ENCODE measurements around the gene TMEM14B.
"Not testable (repeated sequence)": the region's sequence is repeated elsewhere in the genome, so short reads cannot be mapped to it uniquely, and the experiment has no call there.

TMEM14B gene

GRCh38 chr6:10747251-10747972, at the start of gene TMEM14B:
TMEM14B (plus strand) TSS chr6:10747805; CDS start chr6:10749246, 1,441 bp downstream.
- peak; percentile 98 for DNase-seq

DNA sequence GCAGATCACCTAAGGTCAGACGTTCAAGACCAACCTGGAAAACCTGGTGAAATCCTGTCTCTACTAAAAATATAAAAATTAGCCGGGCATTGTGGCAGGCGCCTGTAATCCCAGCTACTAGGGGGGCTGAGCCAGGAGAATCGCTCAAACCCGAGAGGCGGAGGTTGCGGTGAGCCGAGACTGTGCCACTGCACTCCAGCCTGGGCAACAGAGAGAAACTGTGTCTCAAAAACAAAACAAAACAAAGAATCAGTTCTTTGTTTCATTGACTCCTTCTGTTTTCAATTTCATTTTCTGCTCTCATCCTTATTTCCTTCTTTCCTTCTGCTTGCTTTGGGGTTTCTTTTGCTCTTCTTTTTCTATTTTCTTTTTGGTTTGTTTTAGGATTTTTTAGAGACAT, 33.6 kb upstream of the TMEM14B start:
- no peak for DNase-seq

DNA sequence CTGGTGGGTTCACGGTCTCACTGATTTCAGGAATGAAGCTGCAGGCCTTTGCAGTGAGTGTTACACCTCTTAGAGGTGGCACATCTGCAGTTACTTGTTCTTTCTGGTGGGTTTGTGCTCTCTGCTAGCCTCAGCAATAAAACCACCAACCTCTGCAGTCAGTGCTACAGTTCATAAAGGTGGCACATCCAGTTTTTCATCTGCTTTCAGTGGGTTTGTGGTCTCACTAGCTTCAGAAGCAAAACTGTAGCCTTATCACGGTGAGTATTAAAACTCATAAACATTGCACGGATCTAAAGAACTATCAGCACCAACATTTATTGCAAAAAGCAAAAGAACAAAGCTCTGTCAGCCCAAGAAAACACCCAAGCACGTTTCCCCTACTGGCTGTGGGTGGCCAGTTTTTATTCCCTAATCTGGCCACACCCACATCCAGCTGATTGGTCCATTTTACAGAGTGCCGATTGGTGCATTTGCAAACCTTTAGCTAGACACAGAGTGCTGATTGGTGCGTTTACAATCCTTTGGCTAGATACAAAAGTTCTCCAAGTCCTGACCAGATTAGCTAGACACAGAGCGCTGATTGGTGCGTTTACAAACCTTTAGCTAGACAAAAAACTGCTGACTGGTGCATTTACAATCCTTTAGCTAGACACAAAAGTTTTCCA, 28.2 kb upstream of the TMEM14B start:
- DNase-seq: peak; percentile 57

GRCh38 chr6:10719964-10720264, 27.7 kb upstream of the TMEM14B start:
- DNase-seq: no peak

DNA sequence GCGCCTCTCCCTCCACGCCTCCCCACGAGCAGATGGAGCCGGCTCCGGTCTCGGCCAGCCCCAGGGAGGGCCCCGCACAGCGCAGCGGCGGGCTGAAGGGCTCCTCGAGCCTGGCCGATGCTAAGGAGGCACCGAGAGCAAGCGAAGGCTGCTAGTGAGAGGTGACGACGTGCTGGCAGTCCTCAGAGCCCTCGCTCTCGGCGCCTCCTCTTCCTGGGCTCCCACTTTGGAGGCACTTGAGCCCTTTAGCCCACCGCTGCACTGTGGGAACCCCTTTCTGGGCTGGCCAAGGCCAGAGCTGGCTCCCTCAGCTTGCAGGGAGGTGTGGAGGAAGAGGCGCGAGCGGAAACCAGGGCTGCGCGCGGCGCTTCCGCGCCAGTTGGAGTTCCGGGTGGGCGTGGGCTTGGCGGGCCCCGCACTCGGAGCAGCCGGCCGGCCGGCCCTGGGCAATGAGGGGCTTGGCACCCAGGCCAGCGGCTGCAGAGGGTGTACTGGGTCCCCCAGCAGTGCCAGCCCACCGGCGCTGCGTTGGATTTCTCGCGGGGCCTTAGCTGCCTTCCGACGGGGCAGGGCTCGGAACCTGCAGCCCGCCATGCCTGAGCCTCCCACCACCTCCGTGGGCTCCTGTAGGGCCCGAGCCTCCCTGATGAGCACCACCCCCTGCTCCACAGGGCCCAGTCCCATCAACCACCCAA, 27.2 kb upstream of the TMEM14B start:
- peak; percentile 50 for DNase-seq

DNA sequence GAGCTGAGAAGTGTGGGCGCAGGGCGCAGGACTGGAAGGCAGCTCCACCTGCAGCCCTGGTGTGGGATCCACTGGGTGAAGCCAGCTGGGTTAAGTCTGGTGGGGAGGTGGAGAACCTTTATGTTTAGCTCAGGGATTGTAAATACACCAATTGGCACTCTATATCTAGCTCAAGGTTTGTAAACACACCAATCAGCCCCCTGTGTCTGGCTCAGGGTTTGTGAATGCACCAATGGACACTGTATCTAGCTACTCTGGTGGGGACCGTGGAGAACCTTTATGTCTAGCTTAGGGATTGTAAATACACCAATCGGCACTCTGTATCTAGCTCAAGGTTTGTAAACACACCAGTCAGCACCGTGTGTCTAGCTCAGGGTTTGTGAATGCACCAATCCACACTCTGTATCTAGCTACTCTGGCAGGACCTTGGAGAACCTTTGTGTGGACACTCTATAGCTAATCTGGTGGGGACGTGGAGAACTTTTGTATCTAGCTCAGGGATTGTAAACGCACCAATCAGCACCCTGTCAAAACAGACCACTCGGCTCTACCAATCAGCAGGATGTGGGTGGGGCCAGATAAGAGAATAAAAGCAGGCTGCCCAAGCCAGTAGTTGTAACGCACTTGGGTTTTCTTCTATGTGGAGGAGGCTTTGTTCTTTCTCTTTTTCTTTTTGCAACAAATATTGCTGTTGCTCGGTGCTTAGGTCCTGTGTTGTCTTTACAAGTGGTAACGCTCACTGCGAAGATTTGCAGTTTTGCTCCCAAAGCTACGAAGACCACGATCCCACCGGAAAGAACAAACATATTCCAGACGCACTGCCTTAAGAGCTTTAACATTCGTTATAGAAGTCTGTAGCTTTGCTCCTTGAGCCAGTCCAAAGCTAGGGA, 26.4 kb upstream of the TMEM14B start:
- peak; percentile 19 for DNase-seq

DNA sequence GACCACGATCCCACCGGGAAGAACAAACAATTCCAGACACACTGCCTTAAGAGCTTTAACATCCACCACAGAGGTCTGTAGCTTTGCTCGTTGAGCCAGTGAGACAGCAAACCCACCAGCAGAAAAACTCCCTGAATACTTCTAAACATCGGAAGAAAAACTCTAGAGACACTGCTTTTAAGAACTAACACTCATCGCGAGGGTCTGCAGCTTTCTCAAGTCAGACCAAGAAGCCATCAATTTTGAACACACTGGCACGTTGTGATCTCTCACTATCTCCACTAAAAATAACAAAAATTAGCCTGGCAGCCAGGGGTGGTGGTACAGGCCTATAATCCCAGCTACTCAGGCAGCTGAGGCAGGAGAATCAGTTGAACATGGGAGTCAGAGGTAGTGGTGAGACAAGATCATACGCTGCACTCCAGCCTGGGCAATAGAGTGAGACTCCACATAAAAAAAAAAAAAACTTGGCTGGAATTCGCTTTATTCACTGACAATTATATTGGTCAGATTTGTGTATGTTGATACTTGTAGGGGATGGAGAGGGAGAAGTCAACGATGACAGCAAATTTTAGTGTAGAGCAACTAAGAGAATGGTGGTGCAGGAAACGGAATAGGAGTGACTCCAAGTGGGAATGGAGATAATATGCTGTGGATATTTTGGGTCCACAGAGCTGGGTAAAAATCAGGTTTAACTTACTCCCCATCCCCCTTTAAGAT, 25.6 kb upstream of the TMEM14B start:
- DNase-seq: no peak

- DNase-seq: no peak
Observed at GRCh38 chr6:10722570-10722819, 25.1 kb upstream of the TMEM14B start.

GRCh38 chr6:10722820-10723566, 24.6 kb upstream of the TMEM14B start, which contains the start of gene TMEM14C:
TMEM14C (plus strand) TSS chr6:10723070; CDS start chr6:10724614, 1,544 bp downstream.
- peak; percentile 81 for DNase-seq

- DNase-seq: no peak
Observed at GRCh38 chr6:10723567-10723881, 24.1 kb upstream of the TMEM14B start.

GRCh38 chr6:10725044-10725443, 22.6 kb upstream of the TMEM14B start:
- no peak for DNase-seq

- no peak for DNase-seq
Observed at GRCh38 chr6:10725716-10726115, 21.9 kb upstream of the TMEM14B start.

DNA sequence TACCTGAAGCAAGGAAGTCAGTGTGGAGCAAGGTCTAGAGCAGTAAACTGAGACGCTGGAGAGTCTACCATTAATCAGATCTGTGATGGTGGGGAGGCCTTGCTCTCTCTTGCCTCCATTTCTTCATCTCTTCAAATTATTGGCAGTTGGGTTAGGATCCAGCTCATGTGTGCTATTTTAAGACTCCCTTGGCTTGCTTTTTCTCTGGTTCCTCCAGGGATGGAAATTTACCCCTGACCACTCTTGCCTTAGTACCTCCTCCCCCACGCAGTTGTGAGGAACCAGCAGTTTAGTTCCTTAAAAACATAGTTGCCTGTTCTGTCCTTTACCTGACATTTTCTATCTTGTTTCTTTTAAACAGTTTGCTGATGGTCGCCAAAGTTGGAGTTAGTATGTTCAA, 17.4 kb upstream of the TMEM14B start:
- no peak for DNase-seq

- peak; percentile 24 for DNase-seq
Observed at GRCh38 chr6:10733151-10733715, 14.4 kb upstream of the TMEM14B start.

GRCh38 chr6:10733863-10734262, 13.7 kb upstream of the TMEM14B start:
- DNase-seq: no peak

DNA sequence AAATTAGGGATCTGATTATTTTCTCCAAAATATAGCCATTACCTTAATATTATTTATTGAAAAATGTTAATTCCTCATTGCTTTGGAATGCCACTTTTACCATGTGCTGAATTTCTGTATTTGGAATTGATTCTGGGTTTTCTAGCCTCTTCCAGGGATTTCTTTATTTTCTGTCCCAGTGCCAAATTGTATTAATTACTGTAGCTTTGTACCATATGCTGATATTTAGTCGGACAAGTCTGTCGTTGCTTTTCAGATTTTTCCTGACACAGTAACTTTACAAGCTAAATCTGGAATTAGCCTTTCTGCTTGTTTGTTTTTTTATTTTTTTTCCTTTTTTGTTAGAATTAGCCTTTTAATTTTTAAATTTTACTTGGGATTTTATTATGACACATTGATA, 10.9 kb upstream of the TMEM14B start:
- DNase-seq: no peak

DNA sequence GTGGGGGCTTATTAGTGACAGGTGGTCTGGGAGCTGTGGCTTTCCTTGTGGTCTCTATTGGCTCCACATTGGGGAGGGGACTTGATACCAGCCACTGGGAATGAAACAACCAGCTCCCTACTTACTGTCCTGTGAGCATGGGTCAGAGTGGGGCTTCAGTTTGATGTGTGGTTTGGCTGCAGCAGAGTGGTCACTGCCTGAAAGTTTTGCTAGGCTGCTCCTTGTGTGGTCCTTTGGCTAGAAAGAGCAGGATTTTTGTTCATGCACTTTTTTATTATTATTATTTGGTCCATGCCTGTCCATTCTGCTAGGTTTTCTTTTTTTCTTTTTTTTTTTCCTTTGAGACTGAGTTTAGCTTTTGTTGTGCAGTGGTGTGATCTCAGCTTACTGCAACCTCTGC, 7.5 kb upstream of the TMEM14B start:
- DNase-seq: no peak

GRCh38 chr6:10741643-10742042, 6.0 kb upstream of the TMEM14B start:
- not testable (repeated sequence) for DNase-seq

- no peak for DNase-seq
Observed at GRCh38 chr6:10742251-10742650, 5.4 kb upstream of the TMEM14B start.

- no peak for DNase-seq
Observed at GRCh38 chr6:10743515-10743914, 4.1 kb upstream of the TMEM14B start.

GRCh38 chr6:10745116-10745515, 2.5 kb upstream of the TMEM14B start:
- no peak for DNase-seq

GRCh38 chr6:10746915-10747250, 722 bp upstream of the TMEM14B start:
- DNase-seq: no peak

Measured in CD4-positive, alpha-beta T cell treated with Interleukin-15 for 1 hour (primary cell).